GM12878 (cell line): Measurements from ENCODE around the gene MAMDC4.

Experiments used
- HDAC2 ChIP-seq: fragments of 200-600 bp; sonication (generic); IDR thresholded peaks from 2 replicates; pipeline ENCODE4 v1.6.1; 2017
- MAX ChIP-seq: IDR thresholded peaks from 2 replicates; pipeline ENCODE4 v1.6.1; 2012; ENCODE audit warnings: low read depth, low read length, improper control_type of control experiment
- SREBF1 ChIP-seq: IDR thresholded peaks from 2 replicates; pipeline ENCODE4 v1.6.1; 2012; ENCODE audit warnings: mild to moderate bottlenecking, low read length

GRCh38 chr9:136851941-136852663 lies at the start of gene MAMDC4:
- TF ChIP-seq MAX (no peak), HDAC2 (no peak), SREBF1 (no peak)
